HG03342 (cell line): ENCODE measurements around the gene CDK17.
A peak's percentile ranks its signal among the peaks of the same experiment; 100 is the strongest.
"Not testable (repeated sequence)": the region's sequence is repeated elsewhere in the genome, so short reads cannot be mapped to it uniquely, and the experiment has no call there.

Source experiments
- ATAC-seq: cut with Tn5 transposase; IDR thresholded peaks from one replicate; pipeline ENCODE4 v1.9.1; 2021; ENCODE audit warnings: mild to moderate bottlenecking, moderate library complexity; ENCODE audit not compliant: unreplicated experiment

The CDK17 gene

DNA sequence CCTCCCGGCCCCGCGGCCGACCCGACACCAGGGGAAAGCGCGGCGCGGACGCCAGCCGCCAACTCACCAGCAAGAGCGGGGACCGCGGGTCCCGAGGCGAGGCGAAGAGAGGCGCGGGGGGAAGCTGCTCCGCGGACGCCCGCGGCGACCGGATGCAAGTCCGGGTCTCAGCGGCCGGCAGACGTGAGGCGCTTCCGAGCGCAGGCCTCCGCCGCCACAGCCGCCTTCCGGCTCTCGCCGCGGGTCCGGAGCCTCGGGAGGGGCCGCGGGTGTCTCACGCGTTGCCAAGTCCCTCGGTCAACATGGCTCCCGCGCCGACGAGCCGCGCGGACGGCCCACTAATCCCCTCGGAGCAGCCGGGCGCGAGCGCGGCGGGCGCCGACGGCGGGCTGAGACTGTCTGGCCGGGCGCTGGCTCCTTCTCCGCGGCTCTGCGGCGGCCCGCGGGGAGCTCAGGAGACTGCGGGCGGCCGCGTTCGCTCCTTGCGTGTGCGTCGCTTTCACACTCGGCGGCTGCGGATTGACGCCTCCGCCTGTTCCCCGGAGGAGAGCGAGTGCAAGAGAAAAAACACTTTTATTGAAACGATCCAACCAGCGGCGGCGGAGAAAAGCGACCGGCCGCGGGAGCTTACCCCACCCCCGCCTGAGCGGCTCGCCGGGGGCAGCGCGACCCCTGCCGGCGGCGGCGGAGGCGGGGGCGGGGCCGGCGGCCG is at the start of gene CDK17:
Gene CDK17, minus strand, starts transcription at position 521 of the 712 bp plus-strand sequence. CDS start 65,603 bp downstream, outside the sequence.
- ATAC-seq = peak; percentile 51

DNA sequence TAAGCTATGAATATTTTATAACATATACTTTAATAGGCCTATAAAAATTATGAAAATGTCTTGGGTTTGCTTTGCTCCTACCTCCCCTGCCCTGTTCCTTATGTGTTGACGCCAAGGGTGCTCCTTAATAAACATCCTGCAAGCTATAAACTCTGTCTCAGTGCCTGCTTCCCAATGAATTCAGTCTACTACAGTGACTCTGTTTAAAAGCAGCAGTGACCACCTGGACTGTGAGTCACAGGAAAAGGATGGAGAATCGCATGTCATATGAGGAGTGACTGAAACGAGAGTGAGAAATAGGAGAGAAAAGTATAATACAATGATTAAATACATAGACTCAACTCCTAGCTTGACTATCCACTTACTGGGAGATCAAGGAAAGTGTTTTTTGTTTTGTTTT is 48.1 kb upstream of the CDK17 start:
- no peak for ATAC-seq

DNA sequence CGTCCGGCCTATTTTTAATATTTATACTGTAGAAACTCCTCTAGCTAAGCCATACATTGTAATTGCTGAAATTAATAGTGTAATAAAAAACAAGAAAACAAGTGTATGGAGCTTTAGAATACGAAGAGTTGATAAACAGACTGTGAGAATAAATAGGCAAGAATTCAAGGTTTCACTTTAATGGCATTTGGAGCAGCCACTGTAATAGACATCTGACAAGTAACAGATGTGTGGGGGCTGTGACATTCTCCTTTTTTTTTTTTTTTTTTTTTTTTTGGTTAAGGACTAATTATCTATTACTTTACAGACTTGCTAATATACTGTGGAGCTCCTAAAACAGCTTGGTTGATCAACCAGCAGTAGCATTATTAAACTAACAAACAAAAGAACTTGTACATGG is 47.0 kb upstream of the CDK17 start:
- ATAC-seq = no peak

DNA sequence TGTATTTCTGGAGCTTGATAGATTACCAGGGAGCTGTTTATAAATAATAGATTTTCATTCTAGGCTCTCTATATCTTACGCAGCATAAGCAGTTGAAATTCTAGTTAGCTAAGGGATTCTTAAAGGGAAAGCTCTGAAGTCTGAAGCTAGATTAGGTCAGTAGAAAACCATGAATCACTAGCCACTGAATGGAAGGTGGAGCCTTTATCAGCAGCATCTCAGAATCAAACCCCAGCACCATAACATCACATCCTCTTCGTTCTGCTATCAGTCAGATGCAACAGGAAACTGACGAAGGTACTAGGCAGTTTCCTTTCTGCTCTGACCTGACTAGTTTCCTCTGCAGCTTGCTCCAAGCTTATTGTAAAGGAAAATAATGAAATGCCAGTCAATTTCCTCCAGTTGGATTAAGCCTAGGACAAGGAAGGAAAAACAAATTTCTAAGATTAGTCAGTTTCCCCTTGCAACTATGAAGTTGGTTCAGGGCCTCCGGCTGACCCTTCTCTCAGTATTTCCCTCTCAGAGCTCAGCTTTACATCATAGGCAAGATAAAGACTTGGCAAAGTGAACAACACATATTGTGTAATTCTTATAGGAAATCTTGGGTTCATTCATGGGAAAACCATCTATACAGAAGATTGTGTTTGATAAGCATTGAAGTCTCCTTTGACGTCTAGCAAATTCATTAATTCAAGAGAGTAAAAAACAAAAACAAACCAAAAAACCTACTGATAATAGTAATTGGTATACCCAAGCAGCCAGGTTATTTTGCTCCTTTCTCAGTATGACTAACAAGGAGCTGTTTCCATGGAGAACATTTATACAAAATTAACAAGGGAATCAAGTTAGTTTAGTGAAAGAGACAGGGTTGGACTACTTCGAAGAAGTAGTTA is 45.7 kb upstream of the CDK17 start:
- ATAC-seq = peak; percentile 97

DNA sequence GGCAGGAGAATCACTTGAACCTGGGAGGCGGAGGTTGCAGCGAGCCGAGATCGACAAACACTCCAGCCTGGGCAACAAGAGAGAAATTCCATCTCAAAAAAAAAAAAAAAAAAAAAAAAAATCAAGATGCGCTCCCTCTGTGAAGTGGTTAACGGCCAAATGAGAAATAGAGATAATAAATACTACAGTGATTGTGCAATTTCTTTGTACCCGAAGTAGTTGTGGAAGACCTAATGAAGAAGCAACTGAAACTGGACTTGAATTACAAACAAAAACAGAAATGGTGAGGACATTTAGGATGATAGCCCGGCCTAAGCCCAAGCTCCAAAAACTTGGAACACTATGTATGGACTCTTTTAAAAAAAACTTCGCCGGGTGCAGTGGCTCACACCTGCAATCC is 44.2 kb upstream of the CDK17 start:
- no peak for ATAC-seq

DNA sequence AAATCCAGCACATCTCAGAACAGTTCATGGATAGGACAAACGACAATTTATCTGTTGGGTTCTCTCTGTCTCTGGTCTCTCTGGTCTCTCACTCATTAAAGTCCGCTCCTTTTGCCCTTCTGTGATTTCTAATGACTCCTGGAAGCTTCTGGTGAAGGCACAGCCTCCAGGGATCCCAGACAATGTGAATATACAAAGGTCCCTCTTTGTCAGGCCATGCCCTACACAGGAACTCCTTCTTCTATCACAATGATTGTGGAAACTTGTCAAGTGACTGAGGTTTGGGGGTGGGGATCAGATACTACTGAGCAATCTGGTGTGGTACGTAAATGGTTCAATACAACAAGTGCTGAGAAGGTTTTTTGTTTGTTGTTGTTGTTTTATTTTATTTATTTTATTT is 42.7 kb upstream of the CDK17 start:
- ATAC-seq = no peak

DNA sequence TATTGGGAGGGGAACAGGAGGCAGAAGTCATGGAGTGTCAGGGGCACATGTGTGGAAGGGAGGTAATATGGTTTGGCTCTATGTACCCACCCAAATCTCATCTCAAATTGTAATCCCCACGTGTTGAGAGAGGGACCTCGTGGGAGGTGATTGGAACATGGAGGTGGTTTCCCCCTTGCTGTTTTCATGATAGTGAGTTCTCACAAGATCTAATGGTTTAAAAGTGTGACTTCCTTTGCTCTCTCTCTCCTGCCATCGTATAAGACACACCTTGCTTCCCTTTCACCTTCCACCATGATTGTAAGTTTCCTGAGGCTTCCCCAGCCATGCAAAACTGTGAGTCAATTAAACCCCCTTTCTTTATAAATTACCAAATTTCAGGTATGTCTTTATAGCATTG is 41.6 kb upstream of the CDK17 start:
- ATAC-seq = no peak

DNA sequence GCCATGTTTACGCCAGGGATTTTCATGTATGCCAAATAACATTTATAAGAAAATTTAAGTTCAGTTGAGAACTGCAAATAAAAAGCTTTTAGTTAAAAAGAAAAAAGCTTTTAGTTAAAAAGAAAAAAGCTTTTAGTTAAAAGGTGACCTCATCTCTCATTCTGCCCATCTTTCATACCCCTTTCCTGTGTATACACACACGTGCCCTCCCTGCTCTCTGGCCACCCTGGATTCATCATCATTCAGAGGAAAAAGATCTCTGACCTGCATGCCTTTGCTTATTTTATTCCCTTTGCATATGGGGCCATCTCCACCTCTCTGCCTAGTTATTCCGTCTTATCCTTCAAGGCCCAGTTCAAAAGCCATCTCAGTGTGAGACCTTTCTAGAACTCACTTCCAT is 38.1 kb upstream of the CDK17 start:
- no peak for ATAC-seq

DNA sequence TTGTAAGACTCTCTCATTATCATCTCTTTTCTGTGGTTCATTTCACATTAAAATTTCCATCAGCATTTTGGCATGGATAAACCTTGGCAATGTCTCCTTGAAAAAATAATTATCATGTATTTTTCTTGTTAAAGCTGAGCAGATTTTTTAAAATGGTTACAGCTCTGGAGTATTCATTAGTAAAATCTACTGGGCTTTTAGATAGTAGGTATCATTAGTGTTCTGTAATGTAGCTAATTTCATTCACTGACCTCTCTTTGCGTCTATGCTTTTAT is 36.9 kb upstream of the CDK17 start:
- no peak for ATAC-seq

DNA sequence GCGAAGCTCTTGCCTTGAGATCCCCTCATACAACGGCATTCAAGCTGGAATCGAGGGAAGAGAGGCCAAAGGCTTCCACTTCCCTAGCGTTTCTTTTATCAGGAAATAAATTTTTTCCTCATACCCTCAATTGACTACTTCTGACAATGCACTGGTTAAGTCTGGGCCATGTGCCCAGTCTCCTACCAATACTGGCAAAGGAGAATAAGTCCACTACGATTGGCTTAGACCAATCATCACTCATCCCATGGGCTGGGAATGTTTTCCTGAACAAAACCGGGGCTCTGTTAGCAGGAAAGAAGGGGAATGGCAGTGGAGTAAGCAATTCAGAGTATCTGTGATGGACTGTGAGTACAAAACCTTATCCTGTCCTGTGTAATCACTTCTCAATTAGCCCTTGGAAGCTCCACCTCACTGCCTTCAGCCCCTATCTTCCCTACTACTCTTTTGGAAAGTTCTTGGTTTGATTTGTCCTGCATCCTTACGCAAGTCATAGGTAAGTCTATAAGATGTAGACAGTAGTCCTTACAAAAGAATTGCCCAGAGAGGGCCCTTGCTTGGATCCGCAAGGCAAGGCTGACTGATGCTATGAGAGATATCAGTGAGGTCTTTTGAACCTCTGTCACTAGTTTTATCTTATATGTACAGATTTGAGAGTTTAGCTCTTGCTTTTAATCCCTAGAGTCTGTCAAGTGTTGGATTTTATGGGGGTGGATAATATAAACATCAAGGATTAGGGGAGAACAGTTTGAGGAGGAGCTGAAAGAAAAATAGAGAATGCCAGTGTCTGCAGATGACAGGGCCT is 36.3 kb upstream of the CDK17 start:
- no peak for ATAC-seq

DNA sequence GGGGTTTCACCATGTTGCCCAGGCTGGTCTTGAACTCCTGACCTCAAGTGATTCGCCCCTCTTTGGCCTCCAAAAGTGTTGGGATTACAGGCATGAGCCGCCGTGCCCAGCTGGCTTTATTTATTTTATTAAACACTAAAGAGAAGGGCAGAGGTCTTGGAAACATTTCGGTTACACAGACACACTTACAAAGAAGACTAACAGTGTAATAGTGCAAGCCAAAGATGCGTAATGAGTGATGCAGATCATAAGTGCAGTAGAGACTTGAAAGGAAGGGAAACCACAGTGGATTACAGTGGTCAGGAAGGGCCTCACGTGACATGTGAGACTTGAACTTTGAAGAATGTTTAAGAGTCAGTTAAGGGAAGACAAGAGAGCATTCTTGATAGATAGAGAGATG is 33.9 kb upstream of the CDK17 start:
- ATAC-seq = no peak

DNA sequence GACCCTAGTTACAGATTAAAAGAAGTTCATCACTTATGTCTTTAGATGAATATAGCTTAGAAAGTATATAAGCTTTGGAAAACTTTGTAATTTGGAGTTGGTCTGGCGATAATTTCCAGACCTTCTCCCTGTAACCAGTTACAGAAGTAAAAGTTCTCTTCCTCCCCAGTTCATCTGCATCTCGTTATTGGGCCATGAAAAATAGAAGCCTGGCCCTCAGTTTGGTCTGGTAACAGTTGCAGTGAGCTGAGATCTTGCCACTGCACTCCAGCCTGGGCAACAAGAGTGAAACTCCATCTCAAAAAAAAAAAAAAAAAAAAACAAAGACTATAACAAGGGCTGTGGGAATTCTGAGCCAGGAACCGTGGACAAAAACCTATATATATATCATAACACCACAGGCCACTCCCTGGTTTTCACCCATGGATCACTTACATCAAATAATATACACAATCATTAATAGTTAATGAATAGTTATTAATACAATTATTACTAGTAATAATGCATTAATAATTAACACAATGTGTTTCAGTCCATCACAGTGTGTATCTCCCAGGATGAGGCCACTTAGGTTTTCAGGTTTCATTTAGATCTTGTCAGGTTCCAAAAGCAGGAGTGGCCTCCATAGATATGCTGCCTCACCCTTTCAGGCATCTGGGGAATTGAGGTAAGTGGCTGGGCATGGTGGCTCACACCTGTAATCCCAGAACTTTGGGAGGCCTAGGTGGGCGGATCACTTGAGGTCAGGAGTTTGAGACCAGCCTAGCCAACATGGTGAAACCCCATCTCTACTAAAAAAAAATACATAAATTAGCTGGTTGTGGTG is 32.5 kb upstream of the CDK17 start:
- not testable (repeated sequence) for ATAC-seq

DNA sequence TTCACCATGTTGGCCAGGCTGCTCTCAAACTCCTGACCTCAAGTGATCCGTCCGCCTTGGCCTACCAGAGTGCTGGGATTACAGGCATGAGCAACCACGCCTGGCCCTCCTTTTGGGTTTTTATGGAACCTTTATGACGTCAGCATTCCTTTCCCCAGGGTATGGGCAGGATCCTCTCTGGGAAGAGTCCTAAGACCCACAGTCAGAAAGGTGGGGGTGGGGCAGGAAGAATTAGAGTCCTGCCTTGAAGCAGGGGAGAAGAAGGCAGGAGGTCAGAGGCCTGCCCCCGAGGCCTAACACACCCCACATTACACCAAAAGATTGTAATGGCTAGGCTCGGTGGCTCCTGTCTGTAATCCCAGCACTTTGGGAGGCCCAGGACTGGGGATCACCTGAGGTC is 30.8 kb upstream of the CDK17 start:
- ATAC-seq = no peak

DNA sequence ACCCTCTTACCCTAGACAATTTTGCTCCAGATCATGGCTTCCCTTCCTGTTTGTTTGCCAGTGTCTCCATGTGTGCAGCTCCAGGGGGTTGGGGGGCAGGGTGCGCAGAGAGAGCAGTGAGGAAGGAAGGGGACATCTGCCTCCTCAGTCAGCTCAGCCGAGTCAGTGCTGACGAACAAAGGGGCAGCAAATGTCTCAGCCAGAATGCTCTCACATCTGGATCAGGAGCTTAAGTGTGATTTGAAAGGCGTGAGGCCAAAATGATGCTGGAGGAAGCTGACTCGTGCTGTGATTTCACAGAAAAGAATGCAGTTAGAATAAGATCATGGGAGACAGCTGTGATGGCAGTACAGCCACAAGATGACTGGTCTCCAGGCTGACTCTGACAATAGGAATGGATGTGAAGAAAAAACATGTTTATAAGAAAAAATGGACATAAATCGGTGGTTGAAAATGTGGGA is 27.1 kb upstream of the CDK17 start:
- no peak for ATAC-seq

DNA sequence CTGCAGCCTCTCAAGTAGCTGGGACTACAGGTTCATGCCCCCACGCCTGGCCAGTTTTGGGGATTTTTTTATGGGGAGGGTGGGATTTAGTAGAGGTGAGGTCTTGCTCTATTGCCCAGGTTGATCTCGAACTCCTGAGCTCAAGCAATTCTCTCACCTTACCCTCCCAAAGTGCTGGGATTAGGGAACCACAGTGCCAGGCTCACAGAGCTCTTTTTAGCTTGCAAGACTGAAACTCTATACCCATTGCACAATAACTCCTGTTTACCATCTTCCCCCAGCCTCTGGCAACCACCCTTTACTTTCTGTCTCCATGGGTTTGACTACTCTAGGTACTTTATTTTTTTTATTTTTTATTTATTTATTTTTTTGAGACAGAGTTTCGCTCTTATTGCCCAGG is 25.7 kb upstream of the CDK17 start:
- ATAC-seq = no peak

DNA sequence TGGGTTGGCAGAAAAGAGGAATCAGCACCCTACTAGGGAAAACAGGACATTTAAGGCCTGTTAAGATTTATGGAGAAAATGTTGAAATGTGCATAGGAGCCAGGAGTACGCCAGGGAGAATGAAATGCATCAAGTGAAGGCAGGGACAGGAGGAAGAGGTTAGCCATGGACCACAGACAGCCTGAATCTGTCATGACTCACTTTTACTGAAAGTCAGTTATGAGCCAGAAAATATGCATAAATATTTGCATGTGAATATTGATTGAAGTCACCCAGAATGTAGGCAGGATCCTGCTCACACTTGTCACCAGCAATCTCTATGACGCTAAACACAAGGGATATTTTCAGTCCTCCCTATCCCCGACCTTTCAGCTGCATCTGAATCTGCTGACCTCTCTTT is 25.1 kb upstream of the CDK17 start:
- ATAC-seq = peak; percentile 71

DNA sequence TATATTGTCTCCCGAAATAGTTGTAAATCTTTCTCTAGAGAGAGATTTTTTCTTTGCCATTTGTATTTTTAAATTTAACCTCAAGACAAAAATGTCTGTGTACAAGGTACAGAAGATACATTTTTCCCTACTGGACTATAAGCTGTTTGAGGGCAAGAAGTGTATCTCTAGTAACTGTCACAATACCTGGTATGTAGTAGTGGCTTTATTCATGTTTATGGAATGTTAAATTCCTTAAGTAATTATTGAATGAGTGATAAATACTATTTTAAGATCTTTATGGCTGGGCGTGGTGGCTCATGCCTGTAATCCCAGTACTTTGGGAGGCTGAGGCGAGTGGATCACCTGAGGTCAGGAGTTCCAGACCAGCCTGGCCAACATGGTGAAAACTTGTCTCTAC is 24.4 kb upstream of the CDK17 start:
- ATAC-seq = no peak

DNA sequence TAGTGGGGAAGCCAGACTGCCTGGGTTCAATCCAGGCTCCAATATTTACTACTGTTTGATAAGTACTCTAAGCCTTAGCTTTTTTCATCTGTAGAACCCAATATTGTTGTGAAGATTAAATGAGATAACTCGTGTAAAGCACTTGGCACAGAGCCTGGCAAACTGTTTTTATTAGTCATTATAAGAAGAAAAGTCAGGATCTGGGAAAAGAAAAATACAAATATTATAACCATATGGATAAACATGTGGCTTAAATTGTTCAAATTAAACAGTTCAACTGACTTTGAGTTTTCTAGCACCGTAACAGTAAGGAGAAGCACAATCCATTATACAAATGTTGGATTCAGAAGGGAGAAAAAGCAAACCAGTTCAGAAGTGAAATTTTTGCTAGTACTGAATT is 22.0 kb upstream of the CDK17 start:
- ATAC-seq = no peak

DNA sequence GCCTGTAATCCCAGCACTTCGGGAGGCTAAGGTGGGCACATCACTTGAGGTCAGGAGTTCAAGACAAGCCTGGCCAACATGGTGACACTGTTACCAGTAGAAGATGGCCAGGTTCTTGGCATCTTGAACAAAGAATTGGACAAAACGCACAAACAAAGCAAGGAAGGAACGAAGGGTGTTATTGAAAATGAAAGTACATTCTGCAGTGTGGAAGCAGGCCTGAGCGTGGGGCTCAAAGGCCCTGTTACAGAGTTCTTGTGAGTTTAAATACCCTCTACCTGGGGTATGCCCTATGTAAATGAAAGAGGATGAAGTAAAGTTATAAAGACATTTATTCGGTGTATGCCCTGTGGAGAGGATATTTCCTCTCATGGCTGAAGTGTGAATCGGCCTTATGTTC is 20.8 kb upstream of the CDK17 start:
- ATAC-seq = no peak

DNA sequence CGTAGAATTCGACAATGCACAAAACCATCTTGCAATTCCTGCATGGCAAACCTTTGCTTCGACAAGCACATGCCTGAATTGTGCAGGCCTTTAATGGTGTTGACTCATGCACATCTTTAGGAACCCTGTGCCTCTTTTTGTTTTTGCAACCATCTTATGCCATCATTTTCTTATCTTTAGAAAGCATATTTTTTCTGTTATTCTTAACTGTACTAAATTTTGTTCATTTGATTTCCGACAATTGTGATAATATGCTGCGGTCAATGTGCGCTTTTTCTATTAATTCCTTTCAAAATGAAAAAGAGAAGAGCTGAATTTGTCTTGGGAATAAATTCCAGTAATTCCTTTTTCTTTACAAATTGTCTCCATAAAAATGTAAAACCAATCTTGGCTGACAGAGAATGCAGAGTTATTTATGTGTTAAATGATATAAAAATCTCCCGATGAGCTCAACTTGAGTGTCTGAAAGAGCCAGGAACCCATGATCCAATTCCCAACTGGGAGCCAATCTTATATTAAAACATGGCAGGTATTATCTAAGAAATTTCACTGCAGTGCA is 20.1 kb upstream of the CDK17 start:
- ATAC-seq = no peak
